ENCODE results near the gene MYO16.

- TF ChIP-seq CTCF (IDR thresholded peaks at IDR 0.05; ENCODE audit: low read depth, low read length, poor library complexity, severe bottlenecking) (no peak), EZH2phosphoT487 (IDR thresholded peaks at IDR 0.05; ENCODE audit: borderline replicate concordance, low read length) (no peak)
Measured at GRCh38 chr13:109213714-109214113, 584.3 kb downstream of the MYO16 start.
